GM23248 (cell line): ENCODE results near the gene CYP4B1.
"Not testable (repeated sequence)": the region's sequence is repeated elsewhere in the genome, so short reads cannot be mapped to it uniquely, and the experiment has no call there.

Source experiments
- EZH2 ChIP-seq: fragments of 200-600 bp; sonication (generic); IDR thresholded peaks from 2 replicates; pipeline ENCODE4 v1.6.1; 2018; ENCODE audit warnings: antibody characterized with exemption, mild to moderate bottlenecking; ENCODE audit not compliant: insufficient read depth, poor library complexity, severe bottlenecking
- EZH2phosphoT487 ChIP-seq: fragments of 200-600 bp; sonication (generic); IDR thresholded peaks from 2 replicates; pipeline ENCODE4 v1.6.1; 2018; ENCODE audit warnings: antibody characterized with exemption, moderate library complexity, mild to moderate bottlenecking, low read depth; ENCODE audit not compliant: insufficient read depth

DNA sequence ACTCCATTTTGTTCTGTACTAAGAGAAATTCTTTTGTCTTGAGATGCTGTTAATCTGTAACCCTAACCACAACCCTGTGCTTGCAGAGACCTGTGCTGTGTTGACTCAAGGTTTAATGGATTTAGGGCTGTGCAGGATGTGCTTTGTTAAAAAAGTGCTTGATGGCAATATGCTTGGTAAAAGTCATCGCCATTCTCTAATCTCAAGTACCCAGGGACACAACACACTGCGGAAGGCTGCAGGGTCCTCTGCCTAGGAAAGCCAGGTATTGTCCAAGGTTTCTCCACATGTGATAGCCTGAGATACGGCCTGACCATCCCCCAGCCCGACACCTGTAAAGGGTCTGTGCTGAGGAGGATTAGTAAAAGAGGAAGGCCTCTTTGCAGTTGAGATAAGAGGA lies 10.2 kb upstream of the CYP4B1 start:
- TF ChIP-seq EZH2, EZH2phosphoT487: not testable (repeated sequence)
